ENCODE results near the gene DNAJC3.
A peak's percentile ranks its signal among the peaks of the same experiment; 100 is the strongest.

DNAJC3 gene

GRCh38 chr13:95676762-95677563 is at the start of gene DNAJC3:
Gene DNAJC3, plus strand, starts transcription at chr13:95677139. Its CDS starts 117 bp downstream, at chr13:95677256.
- no peaks in the 10 kb centered on the region for H3K9me3 ChIP-seq (ENCODE audit: insufficient read depth, low read length)
- TF ChIP-seq CTCF (IDR thresholded peaks at IDR 0.05; ENCODE audit: insufficient read depth, low read length, poor library complexity, severe bottlenecking) = no peak
- TF ChIP-seq EZH2phosphoT487 (conservative IDR thresholded peaks at IDR 0.05; ENCODE audit: low read length) = no peak
- H3K27ac ChIP-seq (ENCODE audit: low read depth, low read length) = peak within 1 kb of the TSS; percentile 54
- H3K4me2 ChIP-seq (ENCODE audit: low read depth, low read length, poor library complexity, severe bottlenecking) = peak within 1 kb of the TSS; percentile 85
- peaks cover 11% of the 10 kb centered on the region; the same call in 1 of the 2 replicates for H3F3A ChIP-seq (ENCODE audit: insufficient read depth)
- H3K9me2 ChIP-seq (replicated peaks; ENCODE audit: insufficient read depth, low read length) = no peaks in the 10 kb centered on the region
- H3K9ac ChIP-seq (ENCODE audit: low read length) = peak within 1 kb of the TSS; percentile 97
- peaks cover 55% of the 10 kb centered on the region for H3K79me2 ChIP-seq (ENCODE audit: insufficient read depth, low read length)
- 0 out of 2 replicates have a peak, but pooled peaks cover 3% of the 10 kb centered on the region for H3K36me3 ChIP-seq (ENCODE audit: low read length)
- peak within 1 kb of the TSS; percentile 97 for H3K4me3 ChIP-seq (ENCODE audit: insufficient read depth, low read length, poor library complexity, severe bottlenecking)
- no peaks in the 10 kb centered on the region for H3K27me3 ChIP-seq (ENCODE audit: low read length)
- H2AFZ ChIP-seq (ENCODE audit: low read depth, low read length, severe bottlenecking) = peak within 1 kb of the TSS; percentile 98
- peaks cover 15% of the 10 kb centered on the region; the same call in 1 of the 2 replicates for H4K20me1 ChIP-seq (ENCODE audit: low read depth, low read length)

GRCh38 chr13:95627590-95627989 is 49.3 kb upstream of the DNAJC3 start:
- no peak for TF ChIP-seq CTCF (IDR thresholded peaks at IDR 0.05; ENCODE audit: insufficient read depth, low read length, poor library complexity, severe bottlenecking)
- no peak for TF ChIP-seq EZH2phosphoT487 (conservative IDR thresholded peaks at IDR 0.05; ENCODE audit: low read length)
- no peaks in the 10 kb centered on the region for H3F3A ChIP-seq (ENCODE audit: insufficient read depth)
- H3K4me3 ChIP-seq (ENCODE audit: insufficient read depth, low read length, poor library complexity, severe bottlenecking) = no peak overlapping the region
- H3K4me2 ChIP-seq (ENCODE audit: low read depth, low read length, poor library complexity, severe bottlenecking) = no peak overlapping the region
- H4K20me1 ChIP-seq (ENCODE audit: low read depth, low read length) = no peaks in the 10 kb centered on the region
- no peaks in the 10 kb centered on the region for H3K9me2 ChIP-seq (replicated peaks; ENCODE audit: insufficient read depth, low read length)
- H3K27ac ChIP-seq (ENCODE audit: low read depth, low read length) = no peak overlapping the region
- H3K9me3 ChIP-seq (ENCODE audit: insufficient read depth, low read length) = no peaks in the 10 kb centered on the region
- no peaks in the 10 kb centered on the region for H3K36me3 ChIP-seq (ENCODE audit: low read length)
- H2AFZ ChIP-seq (ENCODE audit: low read depth, low read length, severe bottlenecking) = no peak overlapping the region
- no peak overlapping the region for H3K9ac ChIP-seq (ENCODE audit: low read length)
- H3K27me3 ChIP-seq (ENCODE audit: low read length) = no peaks in the 10 kb centered on the region
- no peaks in the 10 kb centered on the region for H3K79me2 ChIP-seq (ENCODE audit: insufficient read depth, low read length)

- no peak for TF ChIP-seq EZH2phosphoT487 (conservative IDR thresholded peaks at IDR 0.05; ENCODE audit: low read length)
- TF ChIP-seq CTCF (IDR thresholded peaks at IDR 0.05; ENCODE audit: insufficient read depth, low read length, poor library complexity, severe bottlenecking) = no peak
Measured at GRCh38 chr13:95628488-95628887, 48.5 kb upstream of the DNAJC3 start.

More at GRCh38 chr13:95628488-95628887, 48.5 kb upstream of the DNAJC3 start:
- H3F3A ChIP-seq (ENCODE audit: insufficient read depth) = no peaks in the 10 kb centered on the region
- H2AFZ ChIP-seq (ENCODE audit: low read depth, low read length, severe bottlenecking) = no peak overlapping the region
- no peaks in the 10 kb centered on the region for H3K79me2 ChIP-seq (ENCODE audit: insufficient read depth, low read length)
- H3K4me3 ChIP-seq (ENCODE audit: insufficient read depth, low read length, poor library complexity, severe bottlenecking) = no peak overlapping the region
- no peaks in the 10 kb centered on the region for H3K9me2 ChIP-seq (replicated peaks; ENCODE audit: insufficient read depth, low read length)
- H3K9me3 ChIP-seq (ENCODE audit: insufficient read depth, low read length) = no peaks in the 10 kb centered on the region
- no peaks in the 10 kb centered on the region for H4K20me1 ChIP-seq (ENCODE audit: low read depth, low read length)
- no peaks in the 10 kb centered on the region for H3K27me3 ChIP-seq (ENCODE audit: low read length)
- H3K27ac ChIP-seq (ENCODE audit: low read depth, low read length) = no peak overlapping the region
- no peaks in the 10 kb centered on the region for H3K36me3 ChIP-seq (ENCODE audit: low read length)
- no peak overlapping the region for H3K9ac ChIP-seq (ENCODE audit: low read length)
- no peak overlapping the region for H3K4me2 ChIP-seq (ENCODE audit: low read depth, low read length, poor library complexity, severe bottlenecking)
